CD14-positive monocyte (primary cell): ENCODE measurements around the gene ADH4. TPM values are rescaled to one million over a fixed set of nuclear protein-coding genes. Genes with fewer than 3 reads are reported as not detected.

Experiments
- DNase-seq, 3 donors: peaks; one replicate each; pipeline ENCODE4 v3.0.0-alpha.2; 2011 to 2022
- H2AFZ ChIP-seq: 2 replicates; pipeline ENCODE4 v1.6.0; 2012; ENCODE audit warnings: mild to moderate bottlenecking, low read depth, low read length, inconsistent platforms; ENCODE audit not compliant: insufficient read depth, poor library complexity, severe bottlenecking
- H3K27ac ChIP-seq, 2 donors: 1 replicate in 1 of 2; 2 replicates in 1 of 2; pipeline ENCODE4 v1.5.1; 2012 to 2013; ENCODE audit warnings: low read length in 2 of 2, control low read depth in 1 of 2, inconsistent platforms in 1 of 2, low read depth in 1 of 2, mild to moderate bottlenecking in 1 of 2
- H3K27me3 ChIP-seq, 2 donors: one replicate each; pipeline versions ENCODE4 v1.6.0 to v1.6.1; 2011 to 2013; ENCODE audit warnings: low read length in 2 of 2; ENCODE audit not compliant: control insufficient read depth in 2 of 2, insufficient read depth in 2 of 2
- H3K36me3 ChIP-seq, 2 donors: replicated peaks in 1 of 2; 1 replicate in 1 of 2; 2 replicates in 1 of 2; pipeline versions ENCODE4 v1.5.1 to v1.6.1; 2012 to 2013; ENCODE audit warnings: low read length in 2 of 2, control low read depth in 1 of 2, inconsistent platforms in 1 of 2, mild to moderate bottlenecking in 1 of 2; ENCODE audit not compliant: insufficient read depth in 2 of 2, control insufficient read depth in 1 of 2
- H3K4me1 ChIP-seq, 2 donors: 1 replicate in 1 of 2; 2 replicates in 1 of 2; pipeline versions ENCODE4 v1.5.1 to v1.6.1; 2012 to 2013; ENCODE audit warnings: low read length in 2 of 2, control low read depth in 1 of 2, inconsistent platforms in 1 of 2, mild to moderate bottlenecking in 1 of 2, moderate library complexity in 1 of 2; ENCODE audit not compliant: insufficient read depth in 2 of 2, control insufficient read depth in 1 of 2
- H3K4me2 ChIP-seq: replicated peaks from 2 replicates; pipeline ENCODE3; 2012; ENCODE audit warnings: low read length, moderate library complexity, mild to moderate bottlenecking; ENCODE audit not compliant: poor library complexity, severe bottlenecking; ENCODE audit errors: extremely low read depth
- H3K4me3 ChIP-seq, 3 experiments: fragments of 200-600 bp in 1 of 3; sonication (generic) in 1 of 3; replicated peaks in 1 of 3; 1 replicate in 2 of 3; 2 replicates in 1 of 3; pipeline ENCODE4 v1.5.1; 2011 to 2013; ENCODE audit warnings: low read length in 3 of 3, mild to moderate bottlenecking in 3 of 3, control low read depth in 2 of 3, low read depth in 2 of 3, inconsistent platforms in 1 of 3, moderate library complexity in 1 of 3
- H3K79me2 ChIP-seq: 2 replicates; pipeline ENCODE4 v1.6.0; 2012; ENCODE audit warnings: mild to moderate bottlenecking, control low read depth, inconsistent platforms, low read length, moderate library complexity; ENCODE audit not compliant: insufficient read depth
- H3K9ac ChIP-seq: 2 replicates; pipeline ENCODE4 v1.6.0; 2017; ENCODE audit warnings: low read length, mild to moderate bottlenecking; ENCODE audit not compliant: insufficient read depth, poor library complexity, severe bottlenecking
- H3K9me3 ChIP-seq, 2 donors: replicated peaks in 1 of 2; 1 replicate in 1 of 2; 2 replicates in 1 of 2; pipeline versions ENCODE4 v1.5.1 to v1.6.1; 2012 to 2013; ENCODE audit warnings: low read length in 2 of 2, control low read depth in 1 of 2; ENCODE audit not compliant: control insufficient read depth in 1 of 2, insufficient read depth in 1 of 2
- H4K20me1 ChIP-seq: 2 replicates; pipeline ENCODE4 v1.6.0; 2012; ENCODE audit warnings: mild to moderate bottlenecking, low read length, control low read depth, moderate library complexity; ENCODE audit not compliant: insufficient read depth
- H3K27ac Mint-ChIP-seq, 7 donors: one replicate each; pipeline ENCODE4 v1.8.0; 2020; ENCODE audit warnings: mild to moderate bottlenecking in 7 of 7, mixed read lengths in 7 of 7, moderate library complexity in 6 of 7, inconsistent platforms in 2 of 7
- H3K27me3 Mint-ChIP-seq, 3 donors: one replicate each; pipeline ENCODE4 v1.8.0; 2021 to 2022; ENCODE audit warnings: low read depth in 3 of 3, mild to moderate bottlenecking in 3 of 3, mixed read lengths in 3 of 3, moderate library complexity in 3 of 3, inconsistent platforms in 1 of 3
- H3K36me3 Mint-ChIP-seq, 2 donors: one replicate each; pipeline ENCODE4 v1.8.0; 2020; ENCODE audit warnings: mixed read lengths in 2 of 2, inconsistent platforms in 1 of 2, mild to moderate bottlenecking in 1 of 2
- H3K4me1 Mint-ChIP-seq: one replicate; pipeline ENCODE4 v1.8.0; 2020; ENCODE audit warnings: mild to moderate bottlenecking, mixed read lengths
- H3K4me3 Mint-ChIP-seq, 2 donors: one replicate each; pipeline ENCODE4 v1.8.0; 2020; ENCODE audit warnings: mild to moderate bottlenecking in 2 of 2, mixed read lengths in 2 of 2, moderate library complexity in 1 of 2
- H3K9me3 Mint-ChIP-seq, 7 donors: one replicate each; pipeline ENCODE4 v1.8.0; 2020 to 2022; ENCODE audit warnings: mixed read lengths in 7 of 7, mild to moderate bottlenecking in 6 of 7, moderate library complexity in 6 of 7, inconsistent platforms in 2 of 7
- WGBS: methylation state at CpG from one replicate; pipeline ENCODE4 v1.1.5; 2013; ENCODE audit warnings: missing lambda C conversion rate; ENCODE audit not compliant: insufficient coverage; 5-methylcytosine and 5-hydroxymethylcytosine counted together
- intact Hi-C, 2 donors: fragments of 100-400 bp; cut with micrococcal nuclease; formaldehyde crosslinking; loops; one replicate each; pipeline versions ENCODE4 v1.15.0 to v1.15.1; 2023
- polyA plus RNA-seq, 3 donors: library from polyadenylated mRNA; depleted of rRNA in 1 of 3; unstranded in 2 of 3; stranded (reverse) in 1 of 3; fragments of 300-500 nt in 2 of 3; fragments of >200 nt in 1 of 3; fragmentation: Illumina TruSeq in 2 of 3; gene quantifications; 1 replicate in 2 of 3; 2 replicates in 1 of 3; pipeline ENCODE4 v1.2.3, GENCODE V29; 2012 to 2021
- TF ChIP-seq, protein P1 (sequence below): fragments of 200-600 bp; IDR thresholded peaks from one replicate; pipeline ENCODE4 v1.8.0; 2022; ENCODE audit warnings: antibody characterized with exemption, mild to moderate bottlenecking

Gene ADH4
- polyA plus RNA-seq, 3 donors: not detected

- TF ChIP-seq, protein P1, sequence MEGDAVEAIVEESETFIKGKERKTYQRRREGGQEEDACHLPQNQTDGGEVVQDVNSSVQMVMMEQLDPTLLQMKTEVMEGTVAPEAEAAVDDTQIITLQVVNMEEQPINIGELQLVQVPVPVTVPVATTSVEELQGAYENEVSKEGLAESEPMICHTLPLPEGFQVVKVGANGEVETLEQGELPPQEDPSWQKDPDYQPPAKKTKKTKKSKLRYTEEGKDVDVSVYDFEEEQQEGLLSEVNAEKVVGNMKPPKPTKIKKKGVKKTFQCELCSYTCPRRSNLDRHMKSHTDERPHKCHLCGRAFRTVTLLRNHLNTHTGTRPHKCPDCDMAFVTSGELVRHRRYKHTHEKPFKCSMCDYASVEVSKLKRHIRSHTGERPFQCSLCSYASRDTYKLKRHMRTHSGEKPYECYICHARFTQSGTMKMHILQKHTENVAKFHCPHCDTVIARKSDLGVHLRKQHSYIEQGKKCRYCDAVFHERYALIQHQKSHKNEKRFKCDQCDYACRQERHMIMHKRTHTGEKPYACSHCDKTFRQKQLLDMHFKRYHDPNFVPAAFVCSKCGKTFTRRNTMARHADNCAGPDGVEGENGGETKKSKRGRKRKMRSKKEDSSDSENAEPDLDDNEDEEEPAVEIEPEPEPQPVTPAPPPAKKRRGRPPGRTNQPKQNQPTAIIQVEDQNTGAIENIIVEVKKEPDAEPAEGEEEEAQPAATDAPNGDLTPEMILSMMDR: no peak
- no peak for DNase-seq
- H3K4me2 ChIP-seq: no peak overlapping the region
- no peaks in the 10 kb centered on the region for H4K20me1 ChIP-seq
- Mint-ChIP-seq H3K36me3 (no peaks in the 10 kb centered on the region), H3K4me3 (no peak overlapping the region), H3K27ac (no peak overlapping the region), H3K9me3 (peaks cover 0 to 4% (median 1%) of the 10 kb centered on the region in 7 donors), H3K4me1 (peaks cover 8% of the 10 kb centered on the region), H3K27me3 (peaks cover 0 to 3% (median 2%) of the 10 kb centered on the region in 3 donors)
- no peak overlapping the region for H2AFZ ChIP-seq
- no peaks in the 10 kb centered on the region for H3K79me2 ChIP-seq
- H3K4me1 ChIP-seq: peaks cover 0 to 7% of the 10 kb centered on the region in 2 donors
- H3K9ac ChIP-seq: no peak overlapping the region
- H3K9me3 ChIP-seq: peaks cover 0 to 3% of the 10 kb centered on the region in 2 donors
- intact Hi-C loops: no loop called here
- no peaks in the 10 kb centered on the region for H3K27me3 ChIP-seq
- H3K27ac ChIP-seq: no peak overlapping the region
- no peaks in the 10 kb centered on the region for H3K36me3 ChIP-seq
- no CpG with 5 or more reads among the region's 1 CpG for WGBS
- no peak overlapping the region for H3K4me3 ChIP-seq
These were observed 39.9 kb downstream of the ADH4 start for GRCh38 chr4:99104153-99104552.

DNA sequence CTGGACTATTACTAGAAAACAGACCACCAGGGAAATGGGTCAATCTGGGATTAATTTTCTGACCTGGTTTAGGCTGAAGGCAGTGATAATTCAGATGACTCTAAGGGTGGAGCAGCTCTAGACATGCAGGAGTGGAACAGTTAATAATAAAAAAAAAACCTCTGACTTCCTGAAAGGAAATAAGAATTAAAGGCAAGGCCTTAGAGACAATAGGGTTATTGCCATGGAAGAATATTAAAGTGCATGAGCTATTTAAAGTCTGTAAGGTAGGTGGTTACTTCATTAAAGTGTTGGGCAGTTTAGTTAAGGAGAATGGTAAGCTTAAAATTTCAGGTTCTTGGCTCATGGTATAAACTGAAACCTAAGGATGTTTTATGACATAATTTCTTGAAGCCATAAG lies 40.9 kb downstream of the ADH4 start:
- no peak for DNase-seq
- H3K36me3 Mint-ChIP-seq: no peaks in the 10 kb centered on the region
- H3K27me3 Mint-ChIP-seq: peaks cover 0 to 2% (median 0%) of the 10 kb centered on the region in 3 donors

More for the DNA sequence above, 40.9 kb downstream of the ADH4 start:
- Histone ChIP-seq H3K27ac (no peak overlapping the region), H3K36me3 (no peaks in the 10 kb centered on the region), H2AFZ (no peak overlapping the region), H3K27me3 (no peaks in the 10 kb centered on the region), H4K20me1 (no peaks in the 10 kb centered on the region), H3K9ac (no peak overlapping the region), H3K4me2 (no peak overlapping the region), H3K4me3 (no peak overlapping the region), H3K9me3 (peaks cover 0 to 3% of the 10 kb centered on the region in 2 donors), H3K4me1 (no peaks in the 10 kb centered on the region), H3K79me2 (no peaks in the 10 kb centered on the region)
- Mint-ChIP-seq H3K9me3 (peaks cover 0 to 4% (median 2%) of the 10 kb centered on the region in 7 donors), H3K27ac (no peak overlapping the region), H3K4me3 (no peak overlapping the region), H3K4me1 (no peaks in the 10 kb centered on the region)
- TF ChIP-seq, protein P1: no peak
- intact Hi-C loops: no loop called here
